HEK293 (cell line): ENCODE data around the gene MAGEB17.

Experiments
- CTCF ChIA-PET: fragments of 350-600 bp; formaldehyde crosslinking; extraction: SDS; loops from one replicate; lab custom pipeline; 2021; ENCODE audit warnings: antibody characterized with exemption; lab: Yijun Ruan, JAX
- POLR2A ChIA-PET: fragments of 300-600 bp; formaldehyde crosslinking; extraction: SDS; loops from one replicate; lab custom pipeline; 2020; ENCODE audit warnings: antibody characterized with exemption, inconsistent platforms; lab: Yijun Ruan, JAX
- H3K27ac ChIP-seq: fragments of 200-500 bp; sonication (Bioruptor generic); 2 replicates; pipeline ENCODE4 v1.5.1; 2014; ENCODE audit warnings: low read depth, low read length, control low read depth, inconsistent platforms; ENCODE audit errors: extremely low read depth
- H3K36me3 ChIP-seq, 2 experiments: fragments of 200-500 bp in 1 of 2; sonication (Bioruptor generic) in 1 of 2; 1 replicate in 1 of 2; 2 replicates in 1 of 2; pipeline ENCODE4 v1.5.1; 2014 to 2017; ENCODE audit warnings: inconsistent platforms in 2 of 2, low read length in 2 of 2; ENCODE audit not compliant: control insufficient read depth in 2 of 2, insufficient read depth in 1 of 2
- H3K4me1 ChIP-seq: fragments of 200-500 bp; sonication (Bioruptor generic); 2 replicates; pipeline ENCODE4 v1.5.1; 2014; ENCODE audit warnings: mild to moderate bottlenecking, low read length, inconsistent platforms; ENCODE audit not compliant: control insufficient read depth, insufficient read depth
- H3K4me3 ChIP-seq: 2 replicates; pipeline ENCODE4 v1.5.1; 2011; ENCODE audit warnings: low read depth, mild to moderate bottlenecking, control low read depth, low read length, moderate library complexity
- H3K9me3 ChIP-seq: fragments of 200-500 bp; sonication (Bioruptor generic); 2 replicates; pipeline ENCODE4 v1.5.1; 2014; ENCODE audit warnings: low read depth, low read length, inconsistent platforms; ENCODE audit not compliant: control insufficient read depth, insufficient read depth
- BCL6B ChIP-seq: fragments of 450-650 bp; formaldehyde crosslinking; IDR thresholded peaks from 2 replicates; pipeline ENCODE4 v1.5.1; 2017; ENCODE audit warnings: missing biosample characterization, missing genetic modification characterization
- OVOL3 ChIP-seq: fragments of 450-650 bp; formaldehyde crosslinking; IDR thresholded peaks from 2 replicates; pipeline ENCODE4 v1.5.1; 2016; ENCODE audit warnings: missing biosample characterization, missing genetic modification characterization
- PRDM2 ChIP-seq: fragments of 450-650 bp; formaldehyde crosslinking; IDR thresholded peaks from 2 replicates; pipeline ENCODE4 v1.5.1; 2016; ENCODE audit warnings: missing biosample characterization, missing genetic modification characterization, borderline replicate concordance
- ZBTB44 ChIP-seq: fragments of 450-650 bp; IDR thresholded peaks from 2 replicates; pipeline ENCODE4 v1.5.1; 2018; ENCODE audit warnings: missing biosample characterization, mild to moderate bottlenecking, missing genetic modification characterization
- ZNF10 ChIP-seq: fragments of 450-650 bp; formaldehyde crosslinking; IDR thresholded peaks from 2 replicates; pipeline ENCODE4 v1.5.1; 2017; ENCODE audit warnings: missing biosample characterization, missing genetic modification characterization
- ZNF155 ChIP-seq: fragments of 450-650 bp; formaldehyde crosslinking; IDR thresholded peaks from 2 replicates; pipeline ENCODE4 v1.5.1; 2016; ENCODE audit warnings: missing biosample characterization, missing genetic modification characterization
- ZNF223 ChIP-seq: fragments of 450-650 bp; formaldehyde crosslinking; IDR thresholded peaks from 2 replicates; pipeline ENCODE4 v1.5.1; 2016; ENCODE audit warnings: missing biosample characterization, missing genetic modification characterization
- ZNF274 ChIP-seq, 2 experiments: fragments of 200-500 bp in 1 of 2; fragments of 450-650 bp in 1 of 2; sonication (Bioruptor generic) in 1 of 2; formaldehyde crosslinking in 1 of 2; IDR thresholded peaks; 2 replicates each; pipeline versions ENCODE4 v1.5.1 to v1.6.1; 2014 to 2016; ENCODE audit warnings: borderline replicate concordance in 1 of 2, inconsistent platforms in 1 of 2, low read length in 1 of 2, missing biosample characterization in 1 of 2, missing genetic modification characterization in 1 of 2
- ZNF302 ChIP-seq: fragments of 450-650 bp; formaldehyde crosslinking; IDR thresholded peaks from 2 replicates; pipeline ENCODE4 v1.5.1; 2016; ENCODE audit warnings: missing biosample characterization, missing genetic modification characterization, low read depth
- ZNF311 ChIP-seq: fragments of 450-650 bp; formaldehyde crosslinking; IDR thresholded peaks from 2 replicates; pipeline ENCODE4 v1.5.1; 2017; ENCODE audit warnings: missing biosample characterization, missing genetic modification characterization, borderline replicate concordance
- ZNF354C ChIP-seq: fragments of 450-650 bp; formaldehyde crosslinking; IDR thresholded peaks from 2 replicates; pipeline ENCODE4 v1.5.1; 2016; ENCODE audit warnings: missing biosample characterization, missing genetic modification characterization, low read depth, borderline replicate concordance
- ZNF48 ChIP-seq: fragments of 450-650 bp; formaldehyde crosslinking; IDR thresholded peaks from 2 replicates; pipeline ENCODE4 v1.5.1; 2016; ENCODE audit warnings: missing biosample characterization, missing genetic modification characterization
- ZNF510 ChIP-seq: fragments of 450-650 bp; formaldehyde crosslinking; IDR thresholded peaks from 2 replicates; pipeline ENCODE4 v1.5.1; 2018; ENCODE audit warnings: mild to moderate bottlenecking, missing genetic modification characterization, missing biosample characterization; ENCODE audit not compliant: insufficient replicate concordance
- ZNF560 ChIP-seq: fragments of 450-650 bp; formaldehyde crosslinking; IDR thresholded peaks from 2 replicates; pipeline ENCODE4 v1.5.1; 2017; ENCODE audit warnings: missing biosample characterization, missing genetic modification characterization, borderline replicate concordance
- ZNF561 ChIP-seq: fragments of 450-650 bp; IDR thresholded peaks from 2 replicates; pipeline ENCODE4 v1.5.1; 2018; ENCODE audit warnings: missing biosample characterization, missing genetic modification characterization, borderline replicate concordance
- ZNF600 ChIP-seq: fragments of 450-650 bp; formaldehyde crosslinking; IDR thresholded peaks from 2 replicates; pipeline ENCODE4 v1.5.1; 2016; ENCODE audit warnings: missing biosample characterization, missing genetic modification characterization
- ZNF629 ChIP-seq: fragments of 450-650 bp; formaldehyde crosslinking; IDR thresholded peaks from 2 replicates; pipeline ENCODE4 v1.5.1; 2017; ENCODE audit warnings: missing biosample characterization, missing genetic modification characterization
- ZNF664 ChIP-seq: fragments of 450-650 bp; formaldehyde crosslinking; IDR thresholded peaks from 2 replicates; pipeline ENCODE4 v1.5.1; 2016; ENCODE audit warnings: missing biosample characterization, missing genetic modification characterization
- ZNF785 ChIP-seq: fragments of 450-650 bp; formaldehyde crosslinking; IDR thresholded peaks from 2 replicates; pipeline ENCODE4 v1.5.1; 2016; ENCODE audit warnings: missing biosample characterization, missing genetic modification characterization
- ZNF791 ChIP-seq: fragments of 450-650 bp; formaldehyde crosslinking; IDR thresholded peaks from 2 replicates; pipeline ENCODE4 v1.5.1; 2016; ENCODE audit warnings: missing biosample characterization, missing genetic modification characterization
- ZSCAN18 ChIP-seq: fragments of 450-650 bp; formaldehyde crosslinking; IDR thresholded peaks from 2 replicates; pipeline ENCODE4 v1.5.1; 2016; ENCODE audit warnings: missing biosample characterization, missing genetic modification characterization
- ZXDB ChIP-seq: fragments of 450-650 bp; formaldehyde crosslinking; IDR thresholded peaks from 2 replicates; pipeline ENCODE4 v1.5.1; 2016; ENCODE audit warnings: missing biosample characterization, missing genetic modification characterization
- TF ChIP-seq, protein P1 (sequence below): fragments of 450-650 bp; formaldehyde crosslinking; IDR thresholded peaks from 2 replicates; pipeline ENCODE4; 2016; ENCODE audit warnings: missing biosample characterization, missing genetic modification characterization

Gene MAGEB17

DNA sequence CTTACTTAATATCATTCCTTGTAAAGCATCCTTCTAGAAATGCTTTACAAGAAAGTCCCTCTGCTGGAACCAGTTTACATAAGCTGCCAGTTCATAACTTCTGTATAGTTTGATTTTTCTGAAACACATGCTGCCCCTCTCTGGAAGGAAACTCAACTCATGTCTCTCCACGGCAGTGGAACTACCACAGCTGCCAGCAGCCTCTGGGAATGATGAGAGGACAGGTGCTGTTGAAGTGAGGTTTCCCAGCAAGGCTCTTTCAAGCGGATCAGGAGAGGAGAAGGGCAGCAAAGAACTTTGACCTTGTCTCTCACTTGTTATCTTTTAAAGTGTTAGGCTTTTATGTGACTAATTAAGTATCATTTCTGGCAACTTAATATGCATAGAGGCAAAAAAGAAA, 36.6 kb upstream of the MAGEB17 start (continued):
- TF ChIP-seq ZNF791 (tag by site-specific recombination), result no peak
- no peak for TF ChIP-seq ZNF600 (tag by site-specific recombination)
- no peak for TF ChIP-seq ZNF311 (tag by site-specific recombination)
- TF ChIP-seq ZNF785 (tag by site-specific recombination), result no peak
- no peak for TF ChIP-seq ZNF274 (IDR thresholded peaks at IDR 0.05; ENCODE audit: low read length)
- TF ChIP-seq ZNF274 (tag by site-specific recombination; IDR thresholded peaks at IDR 0.05; ENCODE audit: borderline replicate concordance), result no peak
- no peak for TF ChIP-seq BCL6B (tag by site-specific recombination)
- TF ChIP-seq ZNF561 (tag by site-specific recombination), result no peak
- no peak for TF ChIP-seq ZNF155 (tag by site-specific recombination)

GRCh38 chrX:16134936-16135335, 32.3 kb upstream of the MAGEB17 start:
- ChIA-PET CTCF (no interaction called here), POLR2A (no interaction called here)
- Histone ChIP-seq H3K4me1 (no peaks in the 10 kb centered on the region), H3K36me3 (no peaks in the 10 kb centered on the region), H3K27ac (no peak overlapping the region), H3K4me3 (no peak overlapping the region), H3K9me3 (no peaks in the 10 kb centered on the region)
- TF ChIP-seq ZNF48 (tag by site-specific recombination), result no peak
- no peak for TF ChIP-seq ZNF223
- TF ChIP-seq ZXDB (tag by site-specific recombination), result no peak
- no peak for TF ChIP-seq OVOL3

- CTCF ChIA-PET, result no interaction called here
- no peaks in the 10 kb centered on the region for H3K36me3 ChIP-seq
- POLR2A ChIA-PET, result no interaction called here
Observed at GRCh38 chrX:16136080-16136479, 31.2 kb upstream of the MAGEB17 start.

More at GRCh38 chrX:16136080-16136479, 31.2 kb upstream of the MAGEB17 start:
- TF ChIP-seq, protein P1, sequence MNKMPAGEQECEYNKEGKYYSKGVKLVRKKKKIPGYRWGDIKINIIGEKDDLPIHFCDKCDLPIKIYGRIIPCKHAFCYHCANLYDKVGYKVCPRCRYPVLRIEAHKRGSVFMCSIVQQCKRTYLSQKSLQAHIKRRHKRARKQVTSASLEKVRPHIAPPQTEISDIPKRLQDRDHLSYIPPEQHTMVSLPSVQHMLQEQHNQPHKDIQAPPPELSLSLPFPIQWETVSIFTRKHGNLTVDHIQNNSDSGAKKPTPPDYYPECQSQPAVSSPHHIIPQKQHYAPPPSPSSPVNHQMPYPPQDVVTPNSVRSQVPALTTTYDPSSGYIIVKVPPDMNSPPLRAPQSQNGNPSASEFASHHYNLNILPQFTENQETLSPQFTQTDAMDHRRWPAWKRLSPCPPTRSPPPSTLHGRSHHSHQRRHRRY (tag by site-specific recombination), result no peak
- TF ChIP-seq ZBTB44 (tag by site-specific recombination) (no peak), ZSCAN18 (tag by site-specific recombination) (no peak), ZNF664 (tag by site-specific recombination) (no peak), ZNF354C (tag by site-specific recombination) (no peak), ZNF560 (tag by site-specific recombination) (no peak), PRDM2 (no peak), ZNF302 (no peak), ZNF629 (tag by site-specific recombination) (no peak), ZNF10 (tag by site-specific recombination) (no peak), ZNF510 (no peak)
- Histone ChIP-seq H3K27ac (no peak overlapping the region), H3K4me1 (no peaks in the 10 kb centered on the region), H3K4me3 (no peak overlapping the region), H3K9me3 (no peaks in the 10 kb centered on the region)
